Iris pigment epithelial cell (primary cell): Measurements from ENCODE around the gene SP100.
"Not testable (repeated sequence)": the region's sequence is repeated elsewhere in the genome, so short reads cannot be mapped to it uniquely, and the experiment has no call there.

ENCODE experiments used
- DNase-seq: peaks from one replicate; pipeline ENCODE4 v3.0.0-alpha.2; 2011; ENCODE audit warnings: low read depth

SP100 gene

GRCh38 chr2:230457793-230458192 lies 41.8 kb downstream of the SP100 start:
- DNase-seq: no peak

GRCh38 chr2:230459216-230459615 lies 43.2 kb downstream of the SP100 start:
- no peak for DNase-seq

- DNase-seq: no peak
Observed at GRCh38 chr2:230471074-230471473, 55.1 kb downstream of the SP100 start.

GRCh38 chr2:230472621-230473018 lies 56.6 kb downstream of the SP100 start:
- peak; percentile 86 for DNase-seq

- DNase-seq: peak; percentile 7
Observed at GRCh38 chr2:230473378-230473777, 57.4 kb downstream of the SP100 start.

GRCh38 chr2:230475143-230475542 lies 59.1 kb downstream of the SP100 start:
- DNase-seq: no peak

GRCh38 chr2:230485801-230486341 lies 69.9 kb downstream of the SP100 start:
- no peak for DNase-seq

GRCh38 chr2:230491219-230491618 lies 75.2 kb downstream of the SP100 start:
- not testable (repeated sequence) for DNase-seq

GRCh38 chr2:230492107-230492506 lies 76.1 kb downstream of the SP100 start:
- DNase-seq: no peak

- DNase-seq: no peak
Observed at GRCh38 chr2:230494980-230495379, 79.0 kb downstream of the SP100 start.

- DNase-seq: no peak
Observed at GRCh38 chr2:230496891-230497290, 80.9 kb downstream of the SP100 start.

- no peak for DNase-seq
Observed at GRCh38 chr2:230498506-230499107, 82.6 kb downstream of the SP100 start.

- DNase-seq: no peak
Observed at GRCh38 chr2:230502593-230502992, 86.6 kb downstream of the SP100 start.

GRCh38 chr2:230503798-230504197 lies 87.8 kb downstream of the SP100 start:
- peak; percentile 31 for DNase-seq

GRCh38 chr2:230505162-230505561 lies 89.2 kb downstream of the SP100 start:
- DNase-seq: no peak

- peak; percentile 14 for DNase-seq
Observed at GRCh38 chr2:230512955-230513748, 97.2 kb downstream of the SP100 start.

- DNase-seq: no peak
Observed at GRCh38 chr2:230520061-230520874, 104.3 kb downstream of the SP100 start.

GRCh38 chr2:230520875-230521155 lies 104.8 kb downstream of the SP100 start:
- DNase-seq: peak; percentile 87

GRCh38 chr2:230521386-230521785 lies 105.4 kb downstream of the SP100 start:
- no peak for DNase-seq

GRCh38 chr2:230525682-230526081 lies 109.7 kb downstream of the SP100 start:
- DNase-seq: no peak

- DNase-seq: no peak
Observed at GRCh38 chr2:230537531-230537976, 121.6 kb downstream of the SP100 start.

GRCh38 chr2:230540332-230540731 lies 124.3 kb downstream of the SP100 start:
- DNase-seq: no peak

- DNase-seq: peak; percentile 75
Observed at GRCh38 chr2:230541934-230542380, 126.0 kb downstream of the SP100 start.
